Muscle layer of duodenum (tissue), 2 donors: Measurements from ENCODE around the gene CNNM2.
"Not testable (repeated sequence)": the region's sequence is repeated elsewhere in the genome, so short reads cannot be mapped to it uniquely, and the experiment has no call there.

Experiments
- H3K27ac ChIP-seq: one replicate; pipeline ENCODE4 v1.7.0; 2013; ENCODE audit warnings: mild to moderate bottlenecking, low read length
- H3K27me3 ChIP-seq: one replicate; pipeline ENCODE4 v1.7.0; 2013; ENCODE audit warnings: low read depth, mild to moderate bottlenecking, control low read depth, low read length
- H3K36me3 ChIP-seq, 2 donors: one replicate each; pipeline ENCODE4 v1.7.0; 2013; ENCODE audit warnings: low read length in 2 of 2, control low read depth in 1 of 2, mild to moderate bottlenecking in 1 of 2; ENCODE audit not compliant: insufficient read depth in 2 of 2, control insufficient read depth in 1 of 2
- H3K4me1 ChIP-seq, 2 donors: one replicate each; pipeline ENCODE4 v1.7.0; 2013; ENCODE audit warnings: low read length in 2 of 2, mild to moderate bottlenecking in 2 of 2, control low read depth in 1 of 2, moderate library complexity in 1 of 2; ENCODE audit not compliant: insufficient read depth in 2 of 2, control insufficient read depth in 1 of 2
- H3K4me3 ChIP-seq, 2 donors: one replicate each; pipeline ENCODE4 v1.7.0; 2013; ENCODE audit warnings: low read length in 2 of 2, low read depth in 1 of 2, mild to moderate bottlenecking in 1 of 2
- H3K9me3 ChIP-seq, 2 donors: one replicate each; pipeline ENCODE4 v1.7.0; 2013; ENCODE audit warnings: low read length in 2 of 2, control low read depth in 1 of 2, mild to moderate bottlenecking in 1 of 2; ENCODE audit not compliant: control insufficient read depth in 1 of 2
- donor health status: healthy.

Gene CNNM2

DNA sequence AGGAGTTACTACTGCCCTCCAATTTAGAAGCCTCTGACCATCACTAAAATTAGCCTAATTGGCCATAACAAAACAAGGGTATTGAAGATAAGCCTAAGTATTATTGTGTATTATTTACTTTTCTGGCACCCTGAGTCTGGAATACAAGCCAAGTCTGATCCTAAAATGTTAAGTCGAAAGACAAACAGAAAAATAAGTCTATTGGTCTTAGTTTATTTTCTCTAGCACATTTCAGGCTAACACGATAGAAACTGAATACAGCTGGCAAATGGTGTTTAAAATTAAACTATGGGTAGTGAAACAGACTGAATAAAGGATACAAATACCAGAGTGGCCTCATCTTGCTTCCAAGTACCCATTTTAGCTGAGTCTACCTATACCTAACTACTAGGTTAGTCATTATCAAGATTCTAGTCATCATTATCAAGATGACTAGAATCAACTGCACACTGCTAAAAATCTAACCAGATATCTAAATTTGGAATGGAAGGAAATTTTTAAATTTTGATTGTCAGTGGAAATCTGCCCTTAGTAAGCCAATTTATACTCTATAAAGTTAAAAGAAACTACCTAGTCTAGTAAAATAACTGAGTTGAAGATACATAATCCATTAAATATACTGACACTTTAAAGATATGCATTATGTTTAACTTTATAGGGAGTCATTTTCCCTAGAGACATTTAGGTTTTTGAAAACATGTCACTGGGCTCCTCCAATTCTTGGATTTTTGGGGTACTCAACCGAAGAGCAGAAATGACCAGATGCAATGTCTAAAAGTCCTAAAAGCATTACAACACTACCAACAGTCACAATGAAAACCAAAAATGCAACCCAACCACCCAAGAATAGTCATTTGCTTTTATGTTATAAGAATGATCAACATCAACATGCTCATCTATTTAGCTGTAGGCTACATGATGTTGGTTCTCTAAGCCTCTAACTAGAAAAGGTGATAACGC, 194.1 kb downstream of the CNNM2 start:
- peaks cover 11 to 20% of the 10 kb centered on the region in 2 donors for H3K4me1 ChIP-seq
- no peaks in the 10 kb centered on the region for H3K36me3 ChIP-seq
- no peak overlapping the region for H3K4me3 ChIP-seq
- no peaks in the 10 kb centered on the region for H3K9me3 ChIP-seq
- H3K27ac ChIP-seq, result peak overlapping the region; percentile 3
- H3K27me3 ChIP-seq, result no peaks in the 10 kb centered on the region

DNA sequence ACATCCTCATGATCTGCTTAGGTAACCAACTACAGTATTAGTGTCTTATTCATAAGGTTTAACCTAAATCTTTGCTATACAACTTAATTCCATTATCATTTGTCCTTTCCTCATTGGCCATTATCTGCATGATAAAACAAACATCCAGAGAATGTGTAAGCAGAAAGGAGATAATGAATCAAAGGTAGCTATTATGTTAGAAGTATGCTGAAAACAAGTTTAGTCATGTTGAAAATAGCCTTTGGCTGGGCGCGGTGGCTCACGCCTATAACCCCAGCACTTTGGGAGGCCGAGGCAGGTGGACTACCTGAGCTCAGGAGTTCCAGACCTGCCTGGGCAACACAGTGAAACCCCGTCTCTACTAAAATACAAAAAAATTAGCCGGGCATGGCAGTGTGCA, 196.8 kb downstream of the CNNM2 start:
- H3K27ac ChIP-seq, result no peak overlapping the region
- H3K9me3 ChIP-seq, result no peaks in the 10 kb centered on the region
- no peaks in the 10 kb centered on the region for H3K27me3 ChIP-seq
- peaks cover 11 to 20% of the 10 kb centered on the region in 2 donors for H3K4me1 ChIP-seq
- no peaks in the 10 kb centered on the region for H3K36me3 ChIP-seq
- no peak overlapping the region for H3K4me3 ChIP-seq

DNA sequence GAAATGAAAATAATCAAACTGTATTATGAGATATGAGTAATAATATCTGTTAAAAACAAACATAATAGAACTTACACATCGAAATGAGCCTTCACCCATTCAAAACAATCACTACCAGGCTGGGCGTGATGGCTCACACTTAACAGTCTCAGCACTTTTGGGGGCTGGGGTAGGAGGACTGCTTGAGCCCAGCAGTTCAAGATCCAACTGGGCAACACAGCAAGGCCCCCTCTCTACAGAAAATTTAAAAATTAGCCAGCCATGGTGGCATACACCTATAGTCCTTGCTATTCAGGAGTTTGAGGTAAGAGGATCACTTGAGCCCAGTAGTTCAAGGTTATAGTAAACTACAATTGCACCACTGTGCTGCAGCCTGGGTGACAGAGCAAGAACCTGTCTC, 199.2 kb downstream of the CNNM2 start:
- no peaks in the 10 kb centered on the region for H3K9me3 ChIP-seq
- H3K27ac ChIP-seq, result no peak overlapping the region
- no peaks in the 10 kb centered on the region for H3K36me3 ChIP-seq
- H3K4me1 ChIP-seq, result peaks cover 0 to 17% of the 10 kb centered on the region in 2 donors
- H3K4me3 ChIP-seq, result no peak overlapping the region
- no peaks in the 10 kb centered on the region for H3K27me3 ChIP-seq

DNA sequence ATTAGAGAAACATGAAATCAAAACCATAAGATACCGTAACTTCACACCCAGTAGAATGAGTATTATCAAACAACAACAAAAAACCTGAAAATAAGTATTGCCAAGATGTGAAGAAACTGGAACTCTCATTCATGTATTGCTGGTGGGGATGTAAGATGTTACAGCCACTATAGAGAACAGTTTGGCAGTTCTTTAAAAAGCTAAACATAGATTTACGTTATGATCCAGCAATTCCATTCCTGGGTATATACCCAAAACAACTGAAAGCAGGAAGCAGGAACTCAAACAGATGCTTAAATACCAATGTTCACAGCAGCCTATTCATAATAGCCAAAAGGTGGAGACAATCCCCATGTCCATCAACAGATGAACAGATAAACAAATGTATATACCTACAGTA, 202.5 kb downstream of the CNNM2 start:
- Histone ChIP-seq H3K27ac (no peak overlapping the region), H3K4me3 (no peak overlapping the region), H3K36me3 (peaks cover 0 to 3% of the 10 kb centered on the region in 2 donors), H3K4me1 (peaks cover 0 to 20% of the 10 kb centered on the region in 2 donors), H3K9me3 (no peaks in the 10 kb centered on the region), H3K27me3 (no peaks in the 10 kb centered on the region)

DNA sequence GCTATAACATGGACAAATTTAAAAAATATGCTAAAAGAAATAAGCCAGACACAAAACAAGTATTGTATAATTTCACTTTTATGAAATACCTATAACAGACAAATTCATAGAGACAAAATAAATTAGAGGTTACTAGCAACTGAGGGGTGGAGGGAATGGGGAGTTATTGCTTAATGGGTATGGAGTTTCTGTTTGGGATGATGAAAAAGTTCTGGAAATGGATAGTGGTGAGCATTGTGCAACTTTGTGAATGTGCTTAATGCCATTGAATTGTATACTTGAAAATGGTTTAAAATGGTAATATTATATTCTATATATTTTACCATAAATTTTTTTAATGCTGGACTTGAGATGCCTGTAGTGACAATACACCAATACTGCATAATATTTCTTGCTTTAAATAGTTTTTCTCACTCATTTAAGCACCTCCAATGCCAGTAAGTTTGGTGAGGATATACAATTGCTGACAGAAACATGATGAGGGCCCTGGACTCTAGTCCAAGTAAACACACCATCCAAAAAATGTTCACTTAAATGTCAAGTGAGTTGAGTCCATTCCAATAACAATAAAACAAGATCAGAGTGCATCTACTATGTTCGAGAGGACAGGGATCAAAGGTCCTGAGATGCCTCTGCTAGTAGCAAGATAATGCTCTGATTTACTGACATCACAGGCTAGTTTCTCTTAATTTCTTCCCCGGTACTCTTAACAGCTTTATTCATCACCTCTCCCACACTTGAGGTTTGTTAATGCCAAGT, 203.1 kb downstream of the CNNM2 start:
- Histone ChIP-seq H3K27me3 (no peaks in the 10 kb centered on the region), H3K4me3 (no peak overlapping the region), H3K9me3 (no peaks in the 10 kb centered on the region), H3K27ac (no peak overlapping the region), H3K4me1 (peaks cover 0 to 20% of the 10 kb centered on the region in 2 donors), H3K36me3 (peaks cover 0 to 3% of the 10 kb centered on the region in 2 donors)

DNA sequence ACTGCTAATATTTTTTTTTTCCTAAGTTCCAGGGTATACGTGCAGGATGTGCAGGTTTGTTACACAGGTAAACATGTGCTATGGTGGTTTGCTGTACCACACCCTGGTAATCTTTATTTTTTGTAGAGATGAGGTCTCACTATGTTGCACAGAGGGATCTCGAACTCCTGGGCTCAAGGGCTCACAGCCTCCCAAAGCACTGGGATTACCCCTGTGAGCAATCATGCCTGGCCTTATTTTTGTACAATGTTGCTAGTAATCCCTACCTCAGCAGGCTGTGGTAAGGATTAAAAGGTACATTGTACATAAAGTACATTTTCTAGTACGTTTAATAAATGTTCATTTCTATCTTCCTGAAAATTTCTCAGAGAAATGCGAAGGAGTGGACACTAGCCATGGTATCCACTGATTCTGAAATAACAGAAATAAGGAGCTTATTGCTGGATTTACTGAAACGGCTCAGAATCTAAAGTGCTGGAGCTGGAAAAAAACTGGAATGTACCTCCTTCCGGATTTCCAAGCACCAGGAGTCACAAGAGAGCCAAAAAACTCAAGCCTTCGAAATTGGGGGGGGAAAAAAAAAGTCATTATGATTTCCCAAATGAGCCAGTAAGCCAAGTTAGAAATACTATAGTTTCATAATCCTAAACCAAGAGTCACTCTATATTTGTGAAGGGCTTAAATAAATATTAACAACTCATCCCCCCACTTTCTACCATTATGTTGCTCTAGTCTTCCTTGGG, 205.4 kb downstream of the CNNM2 start:
- no peaks in the 10 kb centered on the region for H3K27me3 ChIP-seq
- H3K4me1 ChIP-seq, result peaks cover 0 to 20% of the 10 kb centered on the region in 2 donors
- peaks cover 0 to 7% of the 10 kb centered on the region in 2 donors for H3K36me3 ChIP-seq
- no peak overlapping the region for H3K4me3 ChIP-seq
- H3K27ac ChIP-seq, result no peak overlapping the region
- H3K9me3 ChIP-seq, result no peaks in the 10 kb centered on the region

DNA sequence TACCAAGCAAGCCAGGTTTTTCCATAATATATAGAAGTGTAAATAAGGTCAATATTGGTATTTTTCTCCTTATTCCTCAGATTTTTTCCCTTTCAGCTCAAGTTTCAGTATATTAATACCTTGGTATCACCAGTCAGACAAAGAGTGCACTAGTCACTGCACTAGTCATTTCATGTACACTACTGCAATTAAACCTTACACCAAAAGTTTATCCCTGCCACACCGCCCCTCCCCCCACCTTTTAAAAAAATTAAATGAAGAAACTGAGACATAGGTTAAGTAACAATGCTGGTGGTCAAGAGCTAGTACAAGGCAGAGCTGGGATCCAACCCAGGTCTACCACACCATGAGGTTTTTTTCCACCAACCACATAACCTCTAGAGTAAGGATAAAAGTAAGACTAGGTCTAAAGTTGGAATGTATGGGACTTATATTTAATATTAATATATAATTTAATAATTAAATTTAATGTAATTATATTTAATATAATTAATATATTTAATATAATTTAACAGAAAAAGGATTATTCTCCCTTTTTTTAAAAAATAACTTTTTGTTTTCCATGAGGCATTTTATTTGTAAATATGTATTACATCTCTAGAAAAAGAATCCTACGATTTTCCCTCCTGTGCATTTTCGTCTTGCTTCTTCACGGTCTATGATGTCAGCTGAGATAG, 206.5 kb downstream of the CNNM2 start:
- peaks cover 0 to 20% of the 10 kb centered on the region in 2 donors for H3K4me1 ChIP-seq

DNA sequence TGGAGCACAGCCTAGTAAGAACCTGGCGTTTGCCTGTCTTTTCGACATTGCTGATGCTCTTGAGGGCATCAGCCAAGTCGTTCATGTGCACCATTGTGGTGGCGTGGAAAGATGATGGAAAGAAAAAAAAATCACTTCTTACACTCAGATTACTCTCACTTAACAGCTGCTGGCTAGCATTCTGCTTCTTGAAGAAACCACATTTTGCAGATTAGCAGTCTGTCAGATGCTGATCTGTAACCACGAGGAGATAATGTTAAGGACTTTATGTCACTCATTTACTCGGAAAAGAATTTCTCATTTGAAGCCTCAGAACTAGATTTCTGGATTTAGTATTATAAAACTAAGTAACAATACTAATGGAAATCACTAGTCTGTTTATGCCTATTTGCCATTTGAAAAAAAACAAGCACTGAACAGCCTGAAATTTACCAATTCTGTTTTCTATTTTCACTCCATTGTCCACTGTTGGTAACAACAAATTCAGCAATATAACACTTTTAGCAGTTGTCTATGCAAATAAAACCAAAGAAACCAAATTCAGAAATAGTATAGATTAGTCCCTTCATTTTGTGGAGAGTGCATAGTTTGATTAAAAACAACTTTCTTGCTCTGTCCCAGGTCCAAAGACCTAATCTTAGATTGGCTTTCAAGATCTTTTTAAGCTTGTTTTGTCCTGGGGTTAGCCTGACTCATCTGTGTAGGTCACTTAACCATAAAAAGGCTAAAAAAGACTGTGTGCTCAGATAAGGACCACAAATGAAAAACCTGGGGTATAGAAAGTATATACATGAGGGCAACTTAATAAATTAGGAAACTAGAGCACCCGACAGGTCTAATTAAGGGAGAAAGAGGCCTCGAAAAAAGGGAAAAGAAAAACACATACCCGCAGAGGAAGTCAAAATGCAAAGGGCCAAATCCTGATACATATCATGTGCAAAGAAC, 207.5 kb downstream of the CNNM2 start:
- Histone ChIP-seq H3K4me1 (peaks cover 0 to 15% of the 10 kb centered on the region in 2 donors), H3K27me3 (no peaks in the 10 kb centered on the region), H3K36me3 (peaks cover 0 to 7% of the 10 kb centered on the region in 2 donors), H3K27ac (no peak overlapping the region), H3K4me3 (no peak overlapping the region), H3K9me3 (no peaks in the 10 kb centered on the region)

More for the DNA sequence above, 206.5 kb downstream of the CNNM2 start:
- peaks cover 0 to 7% of the 10 kb centered on the region in 2 donors for H3K36me3 ChIP-seq
- no peak overlapping the region for H3K27ac ChIP-seq
- no peaks in the 10 kb centered on the region for H3K27me3 ChIP-seq
- no peak overlapping the region for H3K4me3 ChIP-seq
- no peaks in the 10 kb centered on the region for H3K9me3 ChIP-seq

DNA sequence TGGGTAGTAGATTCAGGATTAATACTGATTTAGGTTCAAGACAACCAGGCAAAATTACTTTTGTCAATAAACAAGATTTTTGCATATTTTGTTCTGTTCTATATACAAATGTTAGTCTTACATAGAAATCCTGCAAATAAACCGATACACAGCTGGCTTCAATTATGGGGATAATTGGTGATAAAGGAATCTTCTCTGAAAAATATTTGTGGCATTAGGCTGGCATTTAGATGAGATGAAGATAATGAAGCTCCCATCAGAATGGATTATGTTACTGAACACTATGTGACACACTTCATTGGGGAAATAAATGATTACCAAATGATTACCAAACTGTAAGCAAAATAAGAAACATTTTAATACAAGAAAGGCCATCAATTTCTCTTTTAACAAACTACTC, 209.1 kb downstream of the CNNM2 start:
- Histone ChIP-seq H3K36me3 (peaks cover 0 to 7% of the 10 kb centered on the region in 2 donors), H3K27ac (no peak overlapping the region), H3K4me1 (peaks cover 0 to 6% of the 10 kb centered on the region in 2 donors), H3K4me3 (no peak overlapping the region), H3K27me3 (no peaks in the 10 kb centered on the region), H3K9me3 (no peaks in the 10 kb centered on the region)

DNA sequence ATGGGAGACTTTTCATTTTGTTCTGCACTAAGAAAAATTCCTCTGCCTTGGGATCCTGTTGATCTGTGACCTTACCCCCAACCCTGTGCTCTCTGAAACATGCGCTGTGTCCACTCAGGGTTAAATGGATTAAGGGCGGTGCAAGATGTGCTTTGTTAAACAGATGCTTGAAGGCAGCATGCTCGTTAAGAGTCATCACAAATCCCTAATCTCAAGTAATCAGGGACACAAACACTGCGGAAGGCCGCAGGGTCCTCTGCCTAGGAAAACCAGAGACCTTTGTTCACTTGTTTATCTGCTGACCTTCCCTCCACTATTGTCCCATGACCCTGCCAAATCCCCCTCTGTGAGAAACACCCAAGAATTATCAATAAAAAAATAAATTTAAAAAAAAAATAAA, 212.1 kb downstream of the CNNM2 start:
- not testable (repeated sequence) for H3K27ac ChIP-seq, H3K4me3 ChIP-seq, H3K4me1 ChIP-seq

More for the DNA sequence above, 212.1 kb downstream of the CNNM2 start:
- not testable (repeated sequence) for H3K36me3 ChIP-seq, H3K27me3 ChIP-seq, H3K9me3 ChIP-seq
